ENCODE results near the gene TGFBR3.

DNA sequence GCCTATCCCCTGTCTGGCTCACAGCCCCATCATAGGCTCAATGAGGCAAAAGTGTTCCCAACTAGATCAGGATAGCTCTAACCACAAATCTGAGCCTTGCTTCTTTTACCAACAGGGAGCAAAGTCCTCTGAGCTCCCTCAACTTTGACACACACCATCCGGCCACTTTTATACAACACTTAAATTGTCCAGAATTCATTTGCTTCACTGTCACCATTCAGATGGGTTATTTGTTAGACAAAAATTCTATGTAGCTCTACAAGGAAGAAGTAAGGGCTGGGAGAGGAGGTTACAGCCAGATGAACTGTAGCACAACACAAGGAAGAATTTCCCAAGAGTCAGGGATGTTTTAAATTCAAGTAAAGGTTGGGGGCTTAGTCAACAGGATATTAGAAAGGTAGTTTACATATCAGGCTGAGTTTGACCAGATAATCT is 50.8 kb downstream of the TGFBR3 start:
- TF ChIP-seq CTCF (optimal IDR thresholded peaks at IDR 0.05 in 1 of 3, IDR thresholded peaks at IDR 0.05 in 1 of 3, conservative IDR thresholded peaks at IDR 0.05 in 1 of 3; ENCODE audit: extremely low read depth in 1 of 3, insufficient read depth in 2 of 3, low read length in 3 of 3) (no peak), EZH2 (IDR thresholded peaks at IDR 0.05; ENCODE audit: low read length) (no peak)

Data from keratinocyte (primary cell).